Epithelial cell of proximal tubule (primary cell): ENCODE data around the gene RIPOR3. TPM values are rescaled to one million over a fixed set of nuclear protein-coding genes. Genes with fewer than 3 reads are reported as not detected.
"Not testable (repeated sequence)": the region's sequence is repeated elsewhere in the genome, so short reads cannot be mapped to it uniquely, and the experiment has no call there.

Experiments used
- DNase-seq: peaks from one replicate; pipeline ENCODE4 v3.0.0-alpha.2; 2011; ENCODE audit warnings: low read depth
- H3K4me3 ChIP-seq: 2 replicates; pipeline ENCODE4 v1.5.1; 2011; ENCODE audit warnings: low read depth, mild to moderate bottlenecking, low read length
- total RNA-seq: library from RNA; depleted of rRNA; stranded (reverse); fragments of >200 nt; gene quantifications from 2 replicates; pipeline ENCODE4 v1.2.3, GENCODE V29; 2015
- TF ChIP-seq, protein P1 (sequence below): conservative IDR thresholded peaks from 2 replicates; pipeline ENCODE4 v1.5.1; 2012; ENCODE audit warnings: low read depth, mild to moderate bottlenecking, low read length

RIPOR3 gene
- total RNA-seq, 1 donor from 2014 or later = 1.8 TPM

DNA sequence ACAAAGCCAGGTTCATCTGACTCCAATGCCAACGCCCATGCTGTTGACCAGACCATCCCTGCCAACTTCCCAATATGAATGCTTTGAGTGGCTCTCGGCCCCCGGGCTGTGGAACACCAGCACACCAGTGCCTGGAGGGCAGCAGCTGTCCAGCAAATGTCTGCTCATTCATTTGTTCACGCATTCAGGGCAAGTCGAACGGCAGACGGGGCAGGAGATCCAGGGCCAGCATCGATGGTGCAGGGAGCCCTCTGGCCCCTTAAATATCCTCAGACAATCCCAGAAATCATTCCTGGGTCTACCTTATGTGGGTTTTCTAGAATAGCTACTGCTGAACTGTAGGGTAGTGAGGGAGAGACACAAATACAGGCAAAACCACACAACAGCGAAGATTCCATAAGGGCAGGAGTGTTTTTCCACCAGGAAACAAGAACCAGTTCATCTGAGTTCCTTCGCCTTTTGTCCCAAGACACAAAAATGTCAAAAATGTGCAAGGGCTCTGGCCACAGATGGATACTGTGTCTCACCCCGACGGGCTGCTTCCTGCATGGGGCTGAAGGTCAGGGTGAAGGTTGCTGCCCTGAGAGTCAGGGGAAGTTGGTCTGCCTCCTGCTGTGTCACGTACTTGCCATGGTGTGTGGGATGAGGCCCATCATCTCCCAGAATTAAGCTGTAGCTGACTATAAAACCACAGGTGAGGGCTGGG is 15.5 kb downstream of the RIPOR3 start:
- no peak overlapping the region for H3K4me3 ChIP-seq
- TF ChIP-seq, protein P1, sequence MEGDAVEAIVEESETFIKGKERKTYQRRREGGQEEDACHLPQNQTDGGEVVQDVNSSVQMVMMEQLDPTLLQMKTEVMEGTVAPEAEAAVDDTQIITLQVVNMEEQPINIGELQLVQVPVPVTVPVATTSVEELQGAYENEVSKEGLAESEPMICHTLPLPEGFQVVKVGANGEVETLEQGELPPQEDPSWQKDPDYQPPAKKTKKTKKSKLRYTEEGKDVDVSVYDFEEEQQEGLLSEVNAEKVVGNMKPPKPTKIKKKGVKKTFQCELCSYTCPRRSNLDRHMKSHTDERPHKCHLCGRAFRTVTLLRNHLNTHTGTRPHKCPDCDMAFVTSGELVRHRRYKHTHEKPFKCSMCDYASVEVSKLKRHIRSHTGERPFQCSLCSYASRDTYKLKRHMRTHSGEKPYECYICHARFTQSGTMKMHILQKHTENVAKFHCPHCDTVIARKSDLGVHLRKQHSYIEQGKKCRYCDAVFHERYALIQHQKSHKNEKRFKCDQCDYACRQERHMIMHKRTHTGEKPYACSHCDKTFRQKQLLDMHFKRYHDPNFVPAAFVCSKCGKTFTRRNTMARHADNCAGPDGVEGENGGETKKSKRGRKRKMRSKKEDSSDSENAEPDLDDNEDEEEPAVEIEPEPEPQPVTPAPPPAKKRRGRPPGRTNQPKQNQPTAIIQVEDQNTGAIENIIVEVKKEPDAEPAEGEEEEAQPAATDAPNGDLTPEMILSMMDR = no peak
- DNase-seq = no peak

DNA sequence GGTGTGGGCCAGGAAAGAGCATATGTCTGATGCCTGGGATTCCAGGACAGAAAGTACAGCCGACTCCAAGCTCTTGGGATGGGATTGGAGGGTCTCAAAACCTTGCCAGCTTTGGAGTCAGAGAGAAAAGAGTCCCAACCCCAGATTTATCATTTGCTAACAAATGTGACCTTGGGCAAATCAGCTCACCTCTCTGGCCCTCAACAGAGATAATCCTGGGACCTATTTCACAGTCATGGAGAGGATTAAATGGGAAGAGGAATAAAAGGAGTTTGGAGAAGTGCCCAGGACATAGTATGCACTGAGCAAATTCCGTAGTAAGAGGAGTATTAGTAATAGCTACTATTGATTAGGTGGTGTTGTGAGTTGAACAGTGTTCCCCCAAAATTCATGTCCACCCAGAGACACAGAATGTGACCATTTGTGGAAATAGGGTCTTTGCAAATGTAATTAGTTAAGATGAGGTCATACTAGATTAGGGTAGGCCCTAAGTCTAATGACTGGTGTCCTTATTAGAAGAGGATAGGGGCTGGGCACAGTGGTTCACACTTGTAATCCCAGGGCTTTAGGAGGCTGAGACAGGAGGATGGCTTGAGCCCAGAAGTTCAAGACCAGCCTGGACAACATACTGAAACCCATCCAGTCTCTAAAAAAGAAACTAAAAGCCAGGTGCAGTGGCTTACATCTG is 17.1 kb downstream of the RIPOR3 start:
- TF ChIP-seq, protein P1 = no peak

GRCh38 chr20:50673466-50674137 is 17.7 kb downstream of the RIPOR3 start:
- no peak overlapping the region for H3K4me3 ChIP-seq
- TF ChIP-seq, protein P1 = no peak
- DNase-seq = peak; percentile 65

More for the DNA sequence above, 17.1 kb downstream of the RIPOR3 start:
- H3K4me3 ChIP-seq = no peak overlapping the region
- DNase-seq = no peak

- TF ChIP-seq, protein P1 = no peak
- H3K4me3 ChIP-seq = no peak overlapping the region
- no peak for DNase-seq
Measured at GRCh38 chr20:50673146-50673465, 18.2 kb downstream of the RIPOR3 start.

GRCh38 chr20:50672400-50673145 is 18.8 kb downstream of the RIPOR3 start:
- H3K4me3 ChIP-seq = no peak overlapping the region
- no peak for DNase-seq
- TF ChIP-seq, protein P1 = no peak

GRCh38 chr20:50671626-50672025 is 19.7 kb downstream of the RIPOR3 start:
- no peak for DNase-seq
- no peak overlapping the region for H3K4me3 ChIP-seq
- TF ChIP-seq, protein P1 = no peak

DNA sequence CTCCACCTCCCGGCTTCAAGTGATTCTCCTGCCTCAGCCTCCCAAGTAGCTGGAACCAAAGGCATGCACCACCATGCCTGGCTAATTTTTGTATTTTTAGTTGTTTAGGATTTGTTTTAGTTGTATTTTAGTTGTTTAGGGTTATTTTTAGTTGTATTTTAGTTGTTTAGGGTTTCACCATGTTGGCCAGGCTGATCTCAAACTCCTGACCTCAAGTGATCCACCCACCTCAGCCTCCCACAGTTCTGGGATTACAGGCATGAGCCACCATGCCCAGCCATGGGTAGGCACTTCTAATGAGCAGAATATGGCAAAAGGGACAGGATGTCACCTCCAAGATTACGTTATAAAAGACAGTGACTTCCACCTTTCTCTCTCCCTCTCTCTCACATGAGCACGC is 20.3 kb downstream of the RIPOR3 start:
- H3K4me3 ChIP-seq, DNase-seq: not testable (repeated sequence)
